OCI-LY3 (cell line): ENCODE measurements around the gene ANKRD9.

Experiments used
- EZH2phosphoT487 ChIP-seq: fragments of 200-600 bp; shearing (Covaris generic); IDR thresholded peaks from 2 replicates; pipeline ENCODE4 v1.6.1; 2018; ENCODE audit warnings: antibody characterized with exemption, mixed run types, low read depth
- TF ChIP-seq, protein P1 (sequence below): fragments of 200-600, 300-600 bp; sonication (generic); IDR thresholded peaks from 2 replicates; pipeline ENCODE4 v1.5.1; 2014; ENCODE audit warnings: antibody characterized with exemption, low read length, low read depth

DNA sequence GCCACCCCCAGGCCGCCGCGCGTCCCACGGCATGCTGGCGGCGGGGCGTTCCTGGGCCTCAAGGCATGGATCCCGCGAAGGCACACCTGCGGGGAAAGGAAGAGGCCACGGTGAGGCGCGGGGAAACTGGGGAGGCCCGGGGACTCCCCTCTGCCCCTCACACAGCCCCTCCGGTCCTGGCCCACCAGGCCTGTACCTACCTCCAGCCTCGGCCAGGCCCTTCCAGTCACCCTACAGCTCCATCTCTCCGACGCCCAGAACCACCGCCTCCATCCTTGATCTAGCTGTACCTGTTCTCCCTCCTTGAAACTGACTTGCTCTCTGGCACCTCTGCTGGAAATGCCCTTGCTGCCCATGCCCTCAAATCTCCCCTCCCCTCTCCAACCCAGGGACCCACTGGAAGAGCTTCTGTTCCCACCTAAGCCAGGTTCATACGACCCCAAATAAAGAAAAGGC lies 1.7 kb downstream of the ANKRD9 start:
- TF ChIP-seq, protein P1, sequence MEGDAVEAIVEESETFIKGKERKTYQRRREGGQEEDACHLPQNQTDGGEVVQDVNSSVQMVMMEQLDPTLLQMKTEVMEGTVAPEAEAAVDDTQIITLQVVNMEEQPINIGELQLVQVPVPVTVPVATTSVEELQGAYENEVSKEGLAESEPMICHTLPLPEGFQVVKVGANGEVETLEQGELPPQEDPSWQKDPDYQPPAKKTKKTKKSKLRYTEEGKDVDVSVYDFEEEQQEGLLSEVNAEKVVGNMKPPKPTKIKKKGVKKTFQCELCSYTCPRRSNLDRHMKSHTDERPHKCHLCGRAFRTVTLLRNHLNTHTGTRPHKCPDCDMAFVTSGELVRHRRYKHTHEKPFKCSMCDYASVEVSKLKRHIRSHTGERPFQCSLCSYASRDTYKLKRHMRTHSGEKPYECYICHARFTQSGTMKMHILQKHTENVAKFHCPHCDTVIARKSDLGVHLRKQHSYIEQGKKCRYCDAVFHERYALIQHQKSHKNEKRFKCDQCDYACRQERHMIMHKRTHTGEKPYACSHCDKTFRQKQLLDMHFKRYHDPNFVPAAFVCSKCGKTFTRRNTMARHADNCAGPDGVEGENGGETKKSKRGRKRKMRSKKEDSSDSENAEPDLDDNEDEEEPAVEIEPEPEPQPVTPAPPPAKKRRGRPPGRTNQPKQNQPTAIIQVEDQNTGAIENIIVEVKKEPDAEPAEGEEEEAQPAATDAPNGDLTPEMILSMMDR = no peak
- TF ChIP-seq EZH2phosphoT487 = no peak
